ENCODE results near the gene FUT8. TPM values are rescaled to one million over a fixed set of nuclear protein-coding genes. Genes with fewer than 3 reads are reported as not detected.

FUT8 gene
- total RNA-seq, 1 experiment from 2014 or later = 42.3 TPM

- CTCF ChIA-PET = no interaction called here
- no peaks in the 10 kb centered on the region for H3K9me2 ChIP-seq (ENCODE audit: insufficient read depth)
- H3K9ac ChIP-seq (ENCODE audit: low read length) = no peak overlapping the region
- RAD21 ChIA-PET (ENCODE audit: low non-redundant PET in 1 of 2, low total read pairs in 2 of 2, uncharacterized antibody in 2 of 2, unreplicated experiment in 2 of 2) = no interaction called here
- no peaks in the 10 kb centered on the region for H3K4me1 ChIP-seq (ENCODE audit: control insufficient read depth in 1 of 2, insufficient read depth in 2 of 2, low read length in 2 of 2)
- H3K9me3 ChIP-seq (ENCODE audit: control insufficient read depth in 1 of 2, insufficient read depth in 1 of 2, low read depth in 1 of 2, low read length in 2 of 2) = no peaks in the 10 kb centered on the region
- no peak for TF ChIP-seq SP1 (IDR thresholded peaks at IDR 0.05; ENCODE audit: low read depth)
- no peak for TF ChIP-seq POLR2A (IDR thresholded peaks at IDR 0.05; ENCODE audit: borderline replicate concordance, extremely low read depth, insufficient read depth, insufficient read length)
- TF ChIP-seq CEBPB (IDR thresholded peaks at IDR 0.05; ENCODE audit: low read depth) = no peak
- TF ChIP-seq ZNF274 (IDR thresholded peaks at IDR 0.05; ENCODE audit: low read depth, low read length) = no peak
- TF ChIP-seq EGR1 (IDR thresholded peaks at IDR 0.05; ENCODE audit: low read depth) = no peak
- TF ChIP-seq ELF1 (IDR thresholded peaks at IDR 0.05; ENCODE audit: borderline replicate concordance, low read depth) = no peak
- TF ChIP-seq, protein P1, sequence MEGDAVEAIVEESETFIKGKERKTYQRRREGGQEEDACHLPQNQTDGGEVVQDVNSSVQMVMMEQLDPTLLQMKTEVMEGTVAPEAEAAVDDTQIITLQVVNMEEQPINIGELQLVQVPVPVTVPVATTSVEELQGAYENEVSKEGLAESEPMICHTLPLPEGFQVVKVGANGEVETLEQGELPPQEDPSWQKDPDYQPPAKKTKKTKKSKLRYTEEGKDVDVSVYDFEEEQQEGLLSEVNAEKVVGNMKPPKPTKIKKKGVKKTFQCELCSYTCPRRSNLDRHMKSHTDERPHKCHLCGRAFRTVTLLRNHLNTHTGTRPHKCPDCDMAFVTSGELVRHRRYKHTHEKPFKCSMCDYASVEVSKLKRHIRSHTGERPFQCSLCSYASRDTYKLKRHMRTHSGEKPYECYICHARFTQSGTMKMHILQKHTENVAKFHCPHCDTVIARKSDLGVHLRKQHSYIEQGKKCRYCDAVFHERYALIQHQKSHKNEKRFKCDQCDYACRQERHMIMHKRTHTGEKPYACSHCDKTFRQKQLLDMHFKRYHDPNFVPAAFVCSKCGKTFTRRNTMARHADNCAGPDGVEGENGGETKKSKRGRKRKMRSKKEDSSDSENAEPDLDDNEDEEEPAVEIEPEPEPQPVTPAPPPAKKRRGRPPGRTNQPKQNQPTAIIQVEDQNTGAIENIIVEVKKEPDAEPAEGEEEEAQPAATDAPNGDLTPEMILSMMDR (IDR thresholded peaks at IDR 0.05 in 2 of 3, conservative IDR thresholded peaks at IDR 0.05 in 1 of 3; ENCODE audit: borderline replicate concordance in 1 of 3, insufficient read depth in 1 of 3, low read depth in 2 of 3, low read length in 2 of 3) = no peak
- TF ChIP-seq, protein P2, sequence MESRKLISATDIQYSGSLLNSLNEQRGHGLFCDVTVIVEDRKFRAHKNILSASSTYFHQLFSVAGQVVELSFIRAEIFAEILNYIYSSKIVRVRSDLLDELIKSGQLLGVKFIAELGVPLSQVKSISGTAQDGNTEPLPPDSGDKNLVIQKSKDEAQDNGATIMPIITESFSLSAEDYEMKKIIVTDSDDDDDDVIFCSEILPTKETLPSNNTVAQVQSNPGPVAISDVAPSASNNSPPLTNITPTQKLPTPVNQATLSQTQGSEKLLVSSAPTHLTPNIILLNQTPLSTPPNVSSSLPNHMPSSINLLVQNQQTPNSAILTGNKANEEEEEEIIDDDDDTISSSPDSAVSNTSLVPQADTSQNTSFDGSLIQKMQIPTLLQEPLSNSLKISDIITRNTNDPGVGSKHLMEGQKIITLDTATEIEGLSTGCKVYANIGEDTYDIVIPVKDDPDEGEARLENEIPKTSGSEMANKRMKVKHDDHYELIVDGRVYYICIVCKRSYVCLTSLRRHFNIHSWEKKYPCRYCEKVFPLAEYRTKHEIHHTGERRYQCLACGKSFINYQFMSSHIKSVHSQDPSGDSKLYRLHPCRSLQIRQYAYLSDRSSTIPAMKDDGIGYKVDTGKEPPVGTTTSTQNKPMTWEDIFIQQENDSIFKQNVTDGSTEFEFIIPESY (IDR thresholded peaks at IDR 0.05; ENCODE audit: extremely low read depth, insufficient replicate concordance, low read length) = no peak
- no peak for TF ChIP-seq RAD21 (IDR thresholded peaks at IDR 0.05; ENCODE audit: low read depth)
- no peak for TF ChIP-seq YY1 (IDR thresholded peaks at IDR 0.05; ENCODE audit: extremely low read depth, insufficient replicate concordance, low read depth, low read length)
- TF ChIP-seq, protein P3, sequence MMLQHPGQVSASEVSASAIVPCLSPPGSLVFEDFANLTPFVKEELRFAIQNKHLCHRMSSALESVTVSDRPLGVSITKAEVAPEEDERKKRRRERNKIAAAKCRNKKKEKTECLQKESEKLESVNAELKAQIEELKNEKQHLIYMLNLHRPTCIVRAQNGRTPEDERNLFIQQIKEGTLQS (IDR thresholded peaks at IDR 0.05) = no peak
- no peak for TF ChIP-seq SIN3A (IDR thresholded peaks at IDR 0.05; ENCODE audit: low read depth)
- no peak overlapping the region for H2AFZ ChIP-seq (ENCODE audit: low read depth, low read length, poor library complexity, severe bottlenecking)
- no peaks in the 10 kb centered on the region for H4K20me1 ChIP-seq (ENCODE audit: insufficient read depth)
- no peak overlapping the region for H3K27ac ChIP-seq (ENCODE audit: low read depth, low read length)
- no peak overlapping the region for H3K4me2 ChIP-seq (ENCODE audit: low read length)
- intact Hi-C loops (cut with micrococcal nuclease) = no loop called here
- DNase-seq (ENCODE audit: low read depth, low spot score) (no peak), ATAC-seq (no peak)
- POLR2A ChIA-PET = no interaction called here
- no peak overlapping the region for H3K4me3 ChIP-seq (replicated peaks in 1 of 2; ENCODE audit: low read depth in 1 of 2, low read length in 2 of 2)
- no peaks in the 10 kb centered on the region for H3K36me3 ChIP-seq (ENCODE audit: control insufficient read depth in 1 of 2, insufficient read depth in 2 of 2, low read length in 2 of 2)
- no peaks in the 10 kb centered on the region for H3K27me3 ChIP-seq (ENCODE audit: insufficient read depth, low read length)
- H3K79me2 ChIP-seq (ENCODE audit: insufficient read depth, low read length) = no peaks in the 10 kb centered on the region
- BruUV-seq (replicated peaks) = no TSS peak
Observed at GRCh38 chr14:65403231-65403630, 9.3 kb upstream of the FUT8 start.

All from HCT116 (cell line).